ENCODE measurements around the gene KLHL29.

The KLHL29 gene

DNA sequence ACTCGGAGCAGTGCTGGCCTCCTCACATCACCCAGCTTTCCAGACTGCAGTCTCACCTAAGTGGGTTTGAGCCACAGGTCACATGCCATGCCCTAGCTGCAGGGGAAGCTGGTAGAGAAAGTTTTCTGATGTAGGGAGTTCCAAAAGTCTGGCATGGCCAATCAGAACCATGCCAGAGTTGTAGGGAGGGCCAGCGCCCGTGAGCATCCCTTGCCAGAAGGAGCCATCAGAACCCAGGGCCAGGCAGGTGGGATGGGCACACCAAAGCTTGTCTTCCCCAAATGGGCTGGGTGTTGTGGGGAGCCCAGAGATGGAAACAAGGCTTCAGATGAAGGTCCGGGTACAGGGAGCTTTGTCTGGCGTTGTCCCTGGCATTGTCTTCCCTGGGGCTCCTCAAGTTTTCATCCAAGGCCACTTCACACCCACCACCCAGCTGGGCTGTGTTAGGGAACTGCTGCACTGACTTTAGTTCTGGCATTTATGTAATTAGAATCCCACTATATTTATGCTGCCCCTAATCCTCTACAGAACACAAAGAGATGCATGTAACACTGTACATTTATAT, 247.9 kb downstream of the KLHL29 start:
- no peak for DNase-seq (ENCODE audit: low read depth in 2 of 2)

DNA sequence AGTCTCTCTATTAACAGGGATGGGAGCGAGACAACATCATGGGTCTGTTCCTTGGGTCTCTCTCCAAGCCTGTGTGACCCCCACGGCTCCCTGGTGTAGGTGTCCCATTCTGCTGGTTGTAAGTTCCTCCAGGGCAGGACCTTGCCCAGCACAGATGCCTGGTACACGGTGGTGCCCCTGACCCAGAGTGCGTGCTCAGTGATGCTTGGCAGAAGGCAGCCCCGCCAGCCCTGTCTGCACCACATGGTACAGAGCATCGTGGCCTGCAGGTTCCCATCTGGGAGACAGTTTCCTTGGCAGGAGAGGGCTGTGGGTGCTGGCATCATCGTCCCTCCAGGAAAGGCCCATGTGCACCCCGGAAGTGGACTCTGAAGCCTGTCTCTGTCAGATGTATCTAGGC, 249.0 kb downstream of the KLHL29 start:
- DNase-seq (ENCODE audit: low read depth in 2 of 2) = no peak

DNA sequence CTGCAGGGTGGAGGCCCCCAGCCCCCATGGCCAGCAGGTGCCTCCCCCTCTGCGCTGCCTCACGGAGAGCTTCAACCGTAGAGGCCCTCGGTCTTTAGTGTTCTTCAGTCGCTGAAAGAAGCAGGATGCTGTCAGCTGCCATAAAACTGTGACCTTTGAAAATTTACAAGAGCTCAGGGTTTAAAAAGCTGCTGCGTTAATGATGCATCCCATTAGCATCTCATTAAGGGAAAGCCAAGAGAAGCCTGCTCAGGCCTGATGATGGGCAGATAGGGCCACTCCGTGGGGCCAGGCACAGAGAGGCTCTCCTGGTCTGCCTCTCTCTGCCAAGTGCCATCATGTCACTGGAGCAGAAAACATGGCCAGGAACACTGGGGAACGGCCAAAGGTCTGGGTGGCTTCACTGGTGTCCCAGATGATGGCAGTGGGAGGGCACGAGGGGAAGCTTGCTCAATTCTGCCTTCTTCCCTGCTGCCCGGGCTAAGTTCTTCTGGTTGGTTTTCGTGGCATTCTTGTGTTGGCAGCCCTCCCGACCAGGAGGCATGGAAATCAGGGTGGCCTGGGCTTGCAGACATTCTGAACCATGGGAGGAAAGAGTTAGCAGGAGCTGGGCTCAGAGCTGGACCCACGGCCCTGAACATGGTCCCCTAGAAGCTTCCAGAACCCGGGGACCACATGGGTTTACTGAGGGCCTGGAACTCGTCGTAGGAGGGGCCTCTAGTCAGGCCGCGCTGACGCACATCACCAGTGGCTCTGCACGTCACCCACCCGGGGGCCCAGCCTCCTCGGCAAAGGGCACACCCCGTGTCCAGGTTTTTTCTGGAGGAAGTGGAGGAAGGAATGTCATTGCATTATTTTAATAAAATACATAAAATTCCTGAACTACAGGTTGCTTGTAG, 250.7 kb downstream of the KLHL29 start:
- no peak for DNase-seq (ENCODE audit: low read depth in 2 of 2)

DNA sequence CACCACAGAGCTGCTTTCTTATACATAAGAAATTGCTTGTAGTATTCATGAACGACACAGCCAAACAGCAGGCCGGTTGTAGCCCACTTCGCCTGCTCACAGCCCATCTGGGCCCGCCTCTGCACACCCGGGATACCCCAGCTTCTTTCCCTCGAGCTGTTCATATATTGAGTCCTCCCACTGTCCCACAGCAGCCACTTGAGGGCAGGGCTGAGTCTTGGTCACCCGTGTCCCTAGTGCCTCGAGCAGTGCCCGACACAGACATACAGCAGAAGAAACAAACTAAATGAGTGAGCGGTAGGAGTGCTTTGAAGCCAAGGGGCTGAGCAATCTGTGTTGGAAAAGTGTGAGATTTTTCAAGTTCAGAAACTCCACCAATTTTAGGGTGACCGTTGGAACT, 251.4 kb downstream of the KLHL29 start:
- no peak for DNase-seq (ENCODE audit: low read depth in 2 of 2)

DNA sequence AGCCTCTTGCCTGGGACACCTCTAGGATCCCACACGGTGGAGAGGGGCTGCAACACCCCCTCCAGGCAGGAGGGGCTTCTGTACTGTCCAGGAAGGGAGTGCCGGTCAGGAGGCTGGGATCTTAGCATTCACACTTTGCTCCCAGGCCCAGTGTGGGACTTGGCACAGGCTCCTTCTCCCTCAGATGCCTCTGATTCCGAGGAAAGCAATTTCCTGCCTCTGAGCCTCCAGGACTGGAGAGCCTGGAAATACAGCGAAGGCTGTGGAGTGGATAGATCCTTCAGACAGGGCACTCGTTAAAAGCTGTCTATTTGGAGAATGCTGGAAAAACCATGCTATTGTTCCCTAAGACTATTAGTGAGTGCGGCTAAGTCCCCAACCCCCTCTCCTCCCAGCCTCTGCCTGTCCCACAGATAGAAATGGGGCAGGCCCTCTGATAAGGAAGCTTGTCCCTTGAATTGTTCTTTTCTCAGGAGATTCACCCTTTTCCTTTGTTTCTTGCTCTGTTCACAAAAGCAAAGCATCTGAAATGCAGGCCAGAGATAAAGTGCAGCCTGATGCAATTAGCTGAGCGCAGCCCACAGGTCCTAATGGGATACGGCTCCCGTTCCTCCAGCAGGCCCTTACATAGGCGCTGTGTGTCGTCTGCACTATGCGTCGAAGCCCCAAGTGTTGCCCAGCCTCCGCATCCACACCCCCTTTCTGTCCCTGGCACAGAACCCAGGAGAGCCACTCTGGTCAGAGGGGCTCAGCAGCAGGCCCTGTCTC, 252.2 kb downstream of the KLHL29 start:
- DNase-seq (ENCODE audit: low read depth in 2 of 2) = no peak

DNA sequence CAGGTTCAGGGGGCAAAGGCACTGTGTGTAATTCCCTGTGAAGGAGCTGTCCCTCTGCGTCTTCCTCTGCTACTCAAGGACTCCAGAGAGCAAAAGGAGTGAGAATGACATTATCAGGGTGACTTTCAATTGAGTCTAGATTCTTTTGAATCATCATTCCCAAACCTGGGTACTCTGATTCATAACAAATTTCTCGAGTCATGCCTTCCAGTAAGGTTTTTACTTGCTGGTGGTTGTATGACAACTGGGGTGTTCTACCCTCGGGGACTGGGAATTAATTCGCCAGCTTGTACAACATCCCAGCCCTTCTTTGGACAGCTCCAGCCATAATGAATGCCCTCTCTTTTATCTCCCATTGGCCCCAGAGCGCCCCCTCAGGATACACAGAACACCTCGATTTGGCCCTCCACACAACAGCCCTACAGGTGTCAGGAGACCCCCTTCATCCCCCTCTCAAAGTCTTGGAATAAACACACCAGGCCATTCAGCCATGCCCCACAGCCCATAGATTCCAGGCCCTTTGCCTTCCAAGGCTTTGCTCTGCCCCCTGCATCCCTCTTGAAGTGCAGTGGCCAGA, 254.5 kb downstream of the KLHL29 start:
- no peak for DNase-seq (ENCODE audit: low read depth in 2 of 2)

DNA sequence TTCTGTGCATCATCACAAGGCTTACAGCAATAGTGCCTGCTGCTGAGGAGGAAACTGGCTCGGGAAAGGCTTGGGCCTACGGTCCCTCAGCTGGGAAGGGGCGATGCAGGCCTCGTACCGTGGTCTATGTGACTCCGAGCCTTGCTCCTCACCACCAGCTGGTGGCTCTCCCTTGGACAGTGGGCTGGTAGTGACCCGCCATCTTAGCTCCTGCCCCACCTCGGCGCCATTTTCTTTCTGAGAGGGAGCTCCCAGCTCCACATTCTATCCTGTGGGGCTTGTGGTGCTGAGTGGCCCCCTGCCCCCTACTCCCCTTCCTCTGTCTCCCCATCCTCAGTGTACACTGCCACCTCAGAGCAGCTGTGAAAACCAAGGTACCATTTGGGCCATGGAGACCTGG, 255.7 kb downstream of the KLHL29 start:
- no peak for DNase-seq (ENCODE audit: low read depth in 2 of 2)

DNA sequence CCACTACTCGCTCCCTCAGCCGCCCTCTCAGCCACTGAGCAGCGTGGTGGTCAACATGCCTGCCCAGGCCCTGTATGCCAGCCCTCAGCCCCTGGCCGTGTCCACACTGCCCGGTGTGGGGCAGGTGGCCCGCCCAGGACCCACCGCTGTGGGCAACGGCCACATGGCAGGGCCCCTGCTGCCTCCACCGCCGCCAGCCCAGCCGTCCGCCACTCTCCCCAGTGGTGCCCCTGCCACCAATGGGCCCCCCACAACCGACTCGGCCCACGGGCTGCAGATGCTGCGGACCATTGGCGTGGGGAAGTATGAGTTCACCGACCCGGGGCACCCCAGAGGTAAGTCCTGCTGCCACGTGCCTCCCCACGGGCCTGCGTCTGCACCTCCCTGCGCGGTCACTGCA, 257.5 kb downstream of the KLHL29 start:
- DNase-seq (ENCODE audit: low read depth in 2 of 2) = no peak

DNA sequence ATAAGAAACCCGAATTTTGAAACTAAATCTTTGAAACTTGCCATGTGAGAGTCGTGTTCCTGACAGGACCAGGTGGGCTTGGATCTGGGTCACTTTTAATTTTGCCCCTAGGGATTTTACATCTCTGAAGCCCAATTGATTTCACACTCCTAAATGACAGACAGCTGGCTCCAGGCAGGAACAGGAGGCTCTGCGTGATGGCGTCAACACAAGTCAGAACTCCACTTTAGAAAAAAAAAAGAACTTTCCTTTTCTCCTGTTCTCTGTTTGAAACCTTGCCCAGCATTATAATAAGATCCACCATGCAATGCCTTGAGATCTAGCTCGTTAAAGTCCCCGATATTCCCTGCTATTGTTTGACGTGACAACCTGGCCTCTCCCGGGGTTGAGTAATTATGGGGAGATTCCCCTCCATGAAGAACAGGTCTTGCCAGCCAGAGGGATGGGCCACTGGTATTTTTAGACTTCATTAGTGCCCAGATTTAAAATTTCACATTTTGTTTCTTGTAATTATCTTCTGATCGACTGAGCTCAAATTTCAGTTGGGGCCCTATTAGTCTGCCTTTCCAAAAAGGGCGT, 260.3 kb downstream of the KLHL29 start:
- no peak for DNase-seq (ENCODE audit: low read depth in 2 of 2)

DNA sequence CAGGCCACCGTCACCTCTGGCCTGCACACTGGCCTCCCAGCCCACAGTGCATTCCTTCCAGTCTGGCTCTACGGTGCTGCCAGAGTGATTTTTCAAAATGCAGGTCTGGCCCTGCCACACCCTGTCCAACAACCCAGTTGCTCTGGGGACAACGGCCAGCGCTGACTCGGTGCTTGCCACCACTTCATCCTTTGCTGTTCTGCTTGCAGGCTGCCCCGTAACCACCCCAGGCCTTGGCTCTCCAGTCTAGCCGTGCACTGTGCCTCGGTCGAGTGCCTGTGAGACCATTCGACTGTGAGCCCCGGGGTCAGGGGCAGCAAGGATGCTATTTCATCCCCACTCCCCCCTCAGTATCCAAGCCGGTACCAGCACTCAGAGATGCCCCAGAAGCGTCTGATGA, 262.6 kb downstream of the KLHL29 start:
- no peak for DNase-seq (ENCODE audit: low read depth in 2 of 2)

DNA sequence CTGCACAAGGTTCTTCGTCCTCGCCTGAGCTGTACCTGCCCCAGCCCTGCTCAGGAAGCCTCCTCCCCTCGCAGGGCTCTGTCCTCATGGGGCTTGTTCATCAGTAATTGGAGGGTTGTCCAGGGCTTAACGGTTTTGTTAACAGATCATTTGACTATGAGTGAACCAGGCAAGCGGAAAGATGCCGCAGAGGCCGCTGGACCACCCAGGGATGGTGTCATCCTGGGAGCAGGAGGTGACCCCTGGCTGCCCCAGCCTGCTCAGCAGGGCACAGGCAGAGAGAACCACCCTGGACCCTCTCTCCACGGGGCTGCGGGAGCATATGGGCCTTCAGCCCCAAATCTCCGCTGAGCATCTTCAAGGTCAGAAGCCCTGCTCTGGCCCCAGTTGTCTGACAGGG, 264.3 kb downstream of the KLHL29 start:
- DNase-seq (ENCODE audit: low read depth in 2 of 2) = no peak

DNA sequence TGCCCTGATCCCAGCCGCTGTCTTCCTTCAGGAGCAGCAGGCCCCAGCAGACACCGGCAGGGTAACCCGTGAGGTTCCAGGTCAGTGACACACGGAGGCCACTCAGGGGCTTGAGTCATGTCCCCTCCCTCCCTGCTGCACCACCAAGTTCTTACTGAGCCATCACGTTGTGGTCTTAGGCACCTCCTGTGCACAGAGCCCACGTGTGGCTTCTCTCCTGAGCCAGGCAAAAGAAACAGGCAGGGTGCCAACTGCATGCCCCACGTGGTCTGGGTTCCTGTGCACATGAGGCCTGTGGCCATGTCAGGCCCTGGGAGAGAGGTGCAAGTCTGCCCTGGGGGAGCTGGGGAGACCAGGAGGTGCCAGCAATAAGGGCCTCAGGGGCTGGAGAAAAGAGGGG, 264.8 kb downstream of the KLHL29 start:
- DNase-seq (ENCODE audit: low read depth in 2 of 2) = no peak

DNA sequence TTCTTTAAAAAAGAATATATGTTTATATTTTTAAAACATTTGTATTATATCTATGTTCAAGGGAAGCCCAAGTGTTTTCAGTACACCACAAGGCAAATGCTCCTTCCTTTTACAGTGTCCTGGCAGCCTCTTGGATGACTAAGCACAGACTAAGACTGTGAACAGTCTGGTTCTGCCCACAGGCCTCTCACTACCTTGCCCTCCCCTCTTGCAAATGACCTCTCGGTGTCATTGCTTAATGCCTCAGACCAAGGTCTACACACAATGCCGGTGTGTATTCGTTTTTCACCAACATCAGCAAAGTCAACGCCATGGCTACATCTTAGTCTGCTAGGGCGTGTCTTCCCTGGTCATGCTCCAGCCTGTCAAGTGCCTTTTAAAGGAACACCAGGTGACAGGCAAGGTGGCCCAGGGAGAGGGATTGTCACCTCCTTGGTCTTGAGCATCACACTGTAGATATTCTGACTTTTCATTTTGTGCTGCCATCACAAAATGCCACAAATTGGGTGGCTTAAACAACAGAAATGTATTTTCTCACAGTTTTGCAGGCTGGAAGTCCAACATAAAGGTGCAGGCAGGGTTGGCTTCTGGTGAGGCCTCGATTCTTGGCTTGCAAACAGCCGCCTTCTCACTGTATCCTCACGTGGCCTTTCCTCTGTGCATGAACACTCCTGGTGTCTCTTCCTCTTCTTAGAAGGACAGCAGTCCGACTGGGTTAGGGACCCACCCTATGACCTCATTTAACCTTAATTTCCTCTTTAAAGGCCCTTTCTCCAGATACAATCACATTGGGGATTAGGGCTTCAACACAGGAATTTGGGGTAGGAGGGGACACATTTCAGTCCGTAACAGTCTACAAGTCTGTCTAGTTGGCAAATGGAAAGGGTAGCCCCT, 266.5 kb downstream of the KLHL29 start:
- DNase-seq (ENCODE audit: low read depth in 2 of 2) = no peak

DNA sequence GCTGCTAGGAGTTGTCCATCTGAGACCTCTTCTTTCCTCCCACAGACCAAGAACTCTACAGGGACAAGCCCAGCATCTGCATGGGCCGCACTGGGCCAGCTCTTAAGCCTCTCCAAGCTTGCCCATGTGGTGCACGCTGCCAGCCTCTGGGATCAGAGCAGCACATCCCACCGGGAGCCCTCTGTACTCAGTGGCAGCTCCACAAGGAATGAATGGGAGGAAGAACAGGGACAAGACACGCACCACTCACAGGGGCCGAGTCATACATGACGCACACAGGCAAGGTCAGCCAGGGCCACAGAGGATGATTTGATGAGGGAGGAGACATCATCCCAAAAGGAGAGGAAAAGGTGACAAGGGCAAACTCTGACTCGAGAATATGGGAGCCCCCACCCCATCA, 268.3 kb downstream of the KLHL29 start:
- no peak for DNase-seq (ENCODE audit: low read depth in 2 of 2)

DNA sequence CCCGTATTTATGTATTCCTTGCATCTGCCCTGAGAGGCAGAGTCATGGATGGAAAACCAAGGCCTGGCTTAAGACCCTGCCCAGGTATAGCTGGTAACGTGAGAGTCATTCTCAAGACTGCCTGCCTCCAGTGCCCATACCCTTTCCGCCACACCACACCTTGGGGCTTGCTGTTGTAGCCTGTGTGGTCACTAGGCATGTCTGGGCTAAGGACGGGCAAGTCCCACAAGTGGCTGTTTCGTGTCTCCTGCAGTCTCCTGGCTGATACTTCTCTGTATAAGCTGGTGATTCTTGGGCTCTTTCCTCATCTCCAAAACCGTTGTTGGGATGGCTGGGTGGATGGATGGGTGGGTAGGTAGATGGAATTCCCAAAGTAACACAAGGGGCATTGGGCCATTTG, 269.8 kb downstream of the KLHL29 start:
- DNase-seq (ENCODE audit: low read depth in 2 of 2) = no peak

DNA sequence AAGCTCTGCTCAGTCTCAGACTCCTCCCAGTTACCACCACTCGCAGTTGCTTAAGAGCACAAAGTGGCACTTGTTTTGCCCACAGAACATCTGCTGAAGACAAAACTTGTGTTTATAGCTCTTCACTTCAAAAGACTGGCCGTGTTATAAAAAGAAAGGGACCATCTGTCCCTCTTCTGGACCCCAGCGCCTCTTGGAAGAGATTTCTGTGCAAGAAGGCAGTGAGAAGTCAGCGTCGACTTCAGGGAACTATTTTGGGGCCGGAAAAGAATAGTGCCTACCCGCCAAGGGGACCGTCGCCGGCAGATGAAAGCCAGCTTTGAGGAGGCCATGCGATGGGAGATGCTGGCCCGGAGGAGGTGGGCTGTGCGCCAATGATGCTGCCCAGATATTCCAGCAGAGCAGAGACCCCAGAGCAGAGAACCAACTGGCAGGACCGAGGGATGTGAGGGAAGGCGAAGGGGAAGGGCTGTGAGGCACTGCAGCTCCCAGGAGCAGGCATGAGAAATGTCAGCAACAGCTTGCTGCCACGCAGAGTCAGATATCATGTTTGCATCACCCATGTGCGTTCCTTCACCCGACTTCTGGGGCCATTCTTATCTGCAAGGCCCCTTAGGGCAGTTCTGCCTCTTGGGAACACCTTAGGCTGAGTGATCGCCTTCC, 271.1 kb downstream of the KLHL29 start:
- DNase-seq (ENCODE audit: low read depth in 2 of 2) = no peak

DNA sequence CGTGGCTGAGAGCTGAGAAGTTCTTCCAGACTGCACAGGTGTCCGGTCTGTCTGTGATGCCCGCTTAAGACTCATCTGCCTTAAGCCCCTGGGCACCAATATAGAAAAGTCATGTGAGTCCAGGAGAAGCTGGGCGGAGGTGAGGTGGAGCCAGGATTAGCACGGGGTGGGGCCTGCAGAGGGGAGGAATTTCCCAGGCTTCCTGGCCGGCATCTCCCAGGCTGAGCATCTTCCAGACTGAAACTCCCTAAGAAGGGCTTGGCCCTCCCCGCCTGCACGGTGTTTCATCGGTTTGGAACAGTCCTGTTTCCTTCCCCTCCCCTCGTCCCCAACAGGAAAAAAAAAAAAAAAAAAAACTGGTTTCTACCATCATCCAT, 271.6 kb downstream of the KLHL29 start:
- DNase-seq (ENCODE audit: low read depth in 2 of 2) = no peak

DNA sequence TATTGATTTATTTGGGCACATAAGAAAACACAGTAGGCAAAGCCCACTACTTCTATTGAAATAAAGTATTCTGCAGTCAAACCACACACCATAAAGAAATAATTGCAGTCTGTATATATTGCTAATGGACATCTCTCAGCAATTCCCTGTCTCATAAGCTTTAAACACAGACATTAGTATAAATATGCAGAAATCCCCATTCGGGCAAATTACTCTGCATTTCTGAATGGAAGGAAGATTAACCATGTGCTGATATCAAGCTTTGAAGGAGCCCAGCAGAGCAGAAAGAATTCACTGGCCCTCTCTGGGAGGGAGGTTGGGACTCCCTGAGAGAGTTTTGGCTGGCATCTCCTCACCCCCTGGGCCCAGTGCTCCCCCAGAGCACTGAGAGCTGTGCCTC, 272.4 kb downstream of the KLHL29 start:
- DNase-seq (ENCODE audit: low read depth in 2 of 2) = no peak

DNA sequence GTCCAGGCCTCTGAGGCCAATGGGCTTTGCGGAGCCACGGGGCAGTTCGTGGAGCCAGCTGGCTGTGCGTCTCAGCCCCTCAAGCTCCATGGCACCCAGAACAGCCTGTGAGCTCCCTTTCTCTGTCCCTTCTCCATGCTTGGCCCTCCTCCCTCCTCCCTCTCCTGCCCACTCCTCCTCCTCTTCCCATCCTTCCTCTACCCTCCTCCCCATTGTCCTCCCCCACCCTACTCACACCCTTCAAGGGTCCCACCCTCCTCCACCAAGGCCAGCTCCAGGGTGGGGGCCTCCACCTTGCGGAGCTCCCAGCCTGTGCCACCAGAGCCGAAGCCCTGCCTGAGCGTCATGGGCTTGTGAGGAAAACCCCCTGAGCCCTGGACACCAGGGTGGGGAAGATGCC, 273.0 kb downstream of the KLHL29 start:
- no peak for DNase-seq (ENCODE audit: low read depth in 2 of 2)

DNA sequence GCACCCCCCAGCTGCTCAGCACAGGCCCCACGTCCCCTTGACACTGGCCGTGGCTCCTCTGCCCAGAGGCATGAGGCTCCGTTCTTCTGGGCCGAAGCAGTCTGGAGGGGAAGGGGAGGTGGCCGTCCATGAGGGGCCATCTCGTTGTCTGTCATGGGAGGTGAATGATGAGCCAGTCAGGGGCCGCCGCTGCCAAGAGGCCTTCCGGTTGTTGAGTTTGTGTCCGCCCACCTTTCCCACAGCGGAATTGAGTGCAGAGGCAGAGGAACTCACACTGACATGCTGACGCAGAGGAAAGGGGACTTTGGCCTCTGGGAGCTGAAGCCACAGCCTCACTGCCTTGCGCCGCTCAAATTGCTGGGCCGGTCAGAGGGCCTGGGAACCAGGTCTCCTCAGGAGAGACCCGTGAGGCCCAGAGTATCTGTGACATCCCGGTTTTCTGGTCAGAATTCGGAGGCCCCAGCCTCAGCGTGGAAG, 273.5 kb downstream of the KLHL29 start:
- DNase-seq (ENCODE audit: low read depth in 2 of 2) = no peak

Measured in stimulated activated CD8-positive, alpha-beta memory T cell treated with anti-CD3 and anti-CD28 coated beads, Interleukin-2, amount 100 ng/mL, for 1 hour (primary cell).